CD4-positive, alpha-beta T cell treated with Interleukin-17A for 4 hours (primary cell): ENCODE results near the gene PDGFB.

Source experiments
- DNase-seq: peaks from one replicate; pipeline ENCODE4 v3.0.0-alpha.2; 2020; ENCODE audit warnings: mixed read lengths

Gene PDGFB

GRCh38 chr22:39194098-39194497 is 50.7 kb downstream of the PDGFB start:
- no peak for DNase-seq

DNA sequence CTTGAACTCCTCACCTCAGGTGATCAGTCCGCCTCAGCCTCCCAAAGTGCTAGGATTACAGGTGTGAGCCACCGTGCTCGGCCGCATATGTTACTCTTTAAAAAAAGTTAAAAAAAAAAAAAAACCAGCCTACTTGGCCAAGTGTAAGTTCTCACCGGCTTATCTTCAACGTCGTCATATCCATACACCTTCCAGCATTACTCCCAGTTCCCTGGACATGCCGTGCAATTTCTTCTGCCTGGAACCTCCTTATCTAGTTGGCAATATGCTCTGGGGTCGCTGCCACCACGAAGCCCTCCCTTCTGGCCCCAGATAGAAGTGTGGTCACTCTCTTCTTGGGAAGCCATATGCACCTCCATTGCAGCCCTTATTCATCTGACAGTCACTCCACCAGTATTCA is 56.0 kb downstream of the PDGFB start:
- no peak for DNase-seq

DNA sequence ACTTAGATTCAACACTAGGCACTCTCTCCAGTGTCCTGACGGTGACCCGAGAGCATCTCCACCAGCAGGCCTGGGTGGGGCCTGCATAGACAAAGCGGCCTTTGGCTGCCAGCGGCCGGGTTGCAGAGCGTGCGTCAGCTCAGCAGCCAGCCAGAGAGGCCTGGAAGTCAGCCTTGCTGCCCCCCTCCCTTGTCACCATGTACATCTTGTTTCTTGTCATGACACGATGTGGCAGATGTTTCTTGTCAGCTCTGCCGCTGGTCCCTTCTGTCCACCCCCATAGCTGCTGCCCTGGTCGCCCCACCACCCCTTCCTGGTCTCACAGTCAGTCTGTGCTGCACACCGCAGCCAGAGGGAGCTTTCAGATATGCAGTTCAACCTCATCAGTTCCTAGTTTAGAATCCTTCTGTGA is 59.2 kb downstream of the PDGFB start:
- DNase-seq: no peak

DNA sequence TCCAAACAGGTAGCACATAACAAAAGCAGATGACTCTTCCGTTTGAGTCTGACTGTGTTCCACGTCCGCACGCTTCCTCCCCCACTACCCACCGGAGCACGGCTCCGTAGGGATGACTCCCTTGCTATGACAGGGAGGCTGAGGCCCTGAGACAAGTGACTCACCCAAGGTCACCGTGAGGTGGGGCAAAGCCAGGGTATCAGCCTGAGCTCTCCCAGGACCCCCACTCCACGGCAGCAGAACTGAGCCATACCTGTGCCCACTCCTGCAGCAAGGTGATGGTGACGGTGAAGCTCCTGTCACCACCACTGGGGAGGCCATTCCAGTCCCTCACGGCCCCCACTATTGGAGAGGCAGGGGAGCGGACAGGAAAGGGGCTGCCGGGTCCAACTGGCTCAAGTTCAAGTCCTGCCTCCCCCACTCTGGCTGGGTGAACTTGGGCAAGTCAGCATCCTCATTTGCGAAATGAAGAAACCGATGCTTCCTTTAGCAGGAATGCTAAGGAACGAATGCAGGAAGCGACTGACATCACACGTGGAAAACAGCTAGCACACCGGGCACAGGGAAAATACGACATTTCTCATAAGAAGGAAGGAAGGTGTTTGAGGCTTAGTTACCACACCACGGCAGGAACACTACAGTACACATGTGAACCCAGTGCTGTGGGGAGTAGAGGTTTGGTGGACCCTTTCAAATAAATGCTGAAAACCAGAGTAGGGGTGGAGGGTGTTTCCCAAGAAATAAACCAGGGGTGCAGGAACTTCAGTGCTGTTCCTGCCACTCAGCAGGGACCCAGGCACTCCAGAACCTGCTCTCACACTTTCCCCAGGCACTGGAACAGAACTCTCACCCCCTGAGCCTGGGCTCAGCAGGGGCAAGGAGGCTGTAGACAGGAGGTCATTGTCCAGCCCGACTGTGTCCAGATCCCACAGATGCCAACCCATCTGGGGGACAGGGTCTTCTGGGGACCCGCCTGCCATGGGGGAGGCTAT is 59.9 kb downstream of the PDGFB start:
- no peak for DNase-seq

- DNase-seq: no peak
These were observed 60.7 kb downstream of the PDGFB start for GRCh38 chr22:39183991-39184585.

DNA sequence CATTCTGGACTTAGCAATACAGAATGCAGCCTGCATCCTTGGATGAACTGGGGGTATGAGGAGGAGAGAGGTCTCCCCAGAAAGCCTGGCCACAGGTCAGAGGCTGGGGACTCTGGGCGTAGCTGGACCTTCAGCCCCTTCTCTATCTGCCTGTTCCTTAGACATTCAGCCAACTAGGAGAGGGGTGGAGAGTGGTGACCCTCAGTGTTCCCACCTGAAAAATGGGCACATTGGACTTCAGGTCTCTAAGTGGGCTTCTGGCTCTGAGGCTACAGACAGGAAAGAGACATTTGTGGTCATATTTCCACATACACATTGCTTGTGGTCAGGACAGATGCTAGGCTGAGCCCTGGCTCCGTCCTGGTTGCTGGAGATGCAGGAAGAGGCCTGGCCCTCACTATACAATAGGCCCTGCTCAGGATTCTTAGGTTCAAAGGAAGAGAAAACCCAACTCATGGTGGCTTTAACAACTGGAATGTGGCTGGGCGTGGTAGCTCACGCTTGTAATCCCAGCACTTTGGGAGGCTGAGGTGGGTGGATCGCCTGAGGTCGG is 62.2 kb downstream of the PDGFB start:
- no peak for DNase-seq

- DNase-seq: no peak
These were observed 63.0 kb downstream of the PDGFB start for GRCh38 chr22:39181778-39182177.

DNA sequence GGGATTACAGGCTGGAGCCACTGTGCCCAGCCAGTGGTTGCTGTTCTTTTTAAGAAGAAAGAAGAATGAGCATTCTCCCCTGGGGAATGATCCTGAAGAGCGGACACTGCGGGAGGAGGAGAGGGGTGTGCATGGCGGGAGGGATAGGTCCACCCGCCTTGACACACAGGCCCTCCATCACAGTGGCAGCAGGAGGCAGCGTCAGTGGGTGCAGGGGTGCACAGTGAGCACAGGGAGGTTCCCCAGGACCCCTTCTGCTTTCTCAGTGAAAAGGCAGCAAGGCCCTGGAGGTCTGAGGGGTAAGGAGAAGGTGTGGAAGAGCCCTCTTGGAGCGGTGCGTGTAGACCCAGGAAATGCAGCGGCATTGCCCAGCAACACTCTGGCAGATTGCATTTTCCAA is 63.4 kb downstream of the PDGFB start:
- DNase-seq: no peak

DNA sequence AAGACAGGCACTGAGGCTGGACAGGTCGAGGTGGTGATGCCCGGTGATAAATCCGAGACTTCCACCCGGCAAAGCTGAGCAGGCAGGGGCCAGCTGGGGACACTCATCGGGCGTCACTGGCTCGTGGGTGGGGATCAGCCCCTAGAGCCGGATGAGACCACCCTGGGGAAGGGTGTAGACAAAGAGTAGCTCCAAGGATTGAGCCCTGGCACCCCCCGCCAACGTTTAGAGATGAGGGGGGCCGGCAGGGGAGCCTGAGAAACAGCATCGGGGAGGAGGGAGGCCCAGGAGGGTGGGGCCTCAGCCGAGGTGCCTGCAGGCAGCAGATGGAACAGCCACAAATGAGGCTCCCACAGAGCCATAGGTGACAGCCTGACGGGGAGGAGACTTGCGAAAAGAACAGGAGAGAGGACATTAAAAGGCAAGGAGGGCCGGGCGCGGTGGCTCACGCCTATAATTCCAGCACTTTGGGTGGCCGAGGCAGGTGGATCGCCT is 64.9 kb downstream of the PDGFB start:
- no peak for DNase-seq

DNA sequence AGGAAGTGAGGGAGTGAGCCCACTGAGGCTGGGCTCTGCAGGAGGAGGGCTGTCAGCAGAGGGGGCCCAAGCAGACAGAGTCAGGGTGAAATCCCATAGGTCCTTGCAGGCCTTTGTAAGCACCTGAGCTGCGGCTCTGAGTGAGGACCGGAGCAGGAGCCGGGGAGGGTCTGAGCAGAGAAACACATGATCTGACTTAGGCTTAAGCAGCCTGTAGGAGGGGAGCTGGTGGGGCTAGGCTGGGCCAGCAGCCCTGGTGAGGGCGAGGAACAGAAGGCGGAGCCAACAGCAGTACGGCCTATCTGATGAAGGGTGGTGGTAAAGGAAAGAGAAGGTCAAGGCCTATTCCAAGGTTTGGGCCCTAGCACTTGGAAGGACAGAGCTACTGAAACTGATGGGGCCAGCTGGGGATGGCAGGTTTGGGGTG is 65.4 kb downstream of the PDGFB start:
- no peak for DNase-seq

DNA sequence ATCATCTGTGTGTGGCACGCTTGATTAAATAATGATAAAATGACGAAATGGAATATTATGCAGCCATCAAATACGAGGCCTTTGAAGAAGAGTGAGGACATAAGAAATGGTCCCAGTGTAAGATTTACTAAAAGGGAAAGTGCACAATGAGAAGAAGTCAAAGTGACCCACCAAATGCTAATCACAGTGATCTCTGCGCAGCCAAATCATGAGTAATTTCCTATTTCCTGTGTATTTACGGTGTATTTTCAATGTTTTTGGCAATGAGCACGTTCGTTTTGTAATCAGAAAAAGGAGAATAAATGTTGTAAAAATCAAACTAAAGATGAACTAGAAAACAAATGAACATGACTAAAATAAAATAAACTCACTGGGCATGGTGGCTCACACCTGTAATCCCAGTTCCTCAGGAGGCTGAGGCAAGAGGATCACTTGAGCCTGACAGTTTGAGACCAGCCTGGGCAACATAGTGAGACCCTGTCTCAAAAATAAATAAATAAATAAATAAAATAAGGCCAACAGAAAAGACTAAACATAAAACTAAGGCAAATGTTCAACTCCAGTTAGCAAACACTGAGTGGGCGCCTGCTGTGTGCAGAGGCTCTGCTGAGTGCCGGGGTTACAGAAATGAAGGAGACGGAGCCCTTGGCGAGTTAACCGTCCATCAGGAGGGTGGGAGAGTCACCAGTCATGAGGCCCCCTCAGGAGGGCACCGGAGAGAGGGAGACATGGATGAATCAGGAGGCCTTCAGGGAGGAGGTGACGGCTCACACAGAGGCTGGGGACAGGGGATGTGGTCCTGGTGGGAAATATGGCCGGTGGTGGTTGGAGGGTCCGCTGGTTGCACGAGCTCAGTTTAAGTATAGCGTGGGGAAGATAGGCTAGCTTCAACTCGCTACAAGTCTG is 66.3 kb downstream of the PDGFB start:
- DNase-seq: no peak

DNA sequence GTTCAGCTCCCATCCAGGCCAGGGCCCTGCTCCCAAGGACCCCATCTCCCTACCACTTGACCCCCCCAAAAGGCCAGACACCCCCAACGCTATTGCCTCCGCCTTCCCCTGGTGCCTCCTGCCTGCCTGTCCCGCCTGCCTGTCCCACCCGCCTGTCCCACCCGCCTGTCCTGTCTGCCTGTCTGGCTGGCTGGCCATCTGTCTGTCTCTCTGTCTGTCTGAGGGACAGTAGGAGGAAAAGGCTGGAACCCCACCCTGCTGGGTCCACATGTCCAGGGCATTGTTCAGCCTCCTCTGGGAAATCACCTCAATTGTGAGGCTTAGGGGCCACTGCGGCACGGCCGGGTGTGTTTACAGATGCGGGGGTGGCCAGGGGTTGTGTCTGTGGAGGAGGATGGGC is 67.0 kb downstream of the PDGFB start:
- DNase-seq: no peak

DNA sequence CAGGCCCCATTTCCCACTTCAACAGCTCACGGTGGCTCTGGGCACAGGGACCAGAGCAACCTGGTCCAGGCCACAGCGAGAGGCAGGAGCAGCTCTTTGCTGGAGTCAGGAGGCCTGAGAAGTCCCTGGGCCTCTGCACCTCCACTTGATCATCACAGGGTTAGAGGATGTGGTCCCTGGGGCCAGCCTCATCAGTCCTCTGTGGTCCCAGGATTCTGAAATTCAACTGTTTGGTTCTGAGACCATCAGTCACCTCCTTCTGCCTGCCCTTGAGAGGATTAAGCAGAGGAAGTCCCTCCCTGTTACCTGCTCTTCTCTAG is 67.4 kb downstream of the PDGFB start:
- no peak for DNase-seq

- DNase-seq: no peak
These were observed 67.9 kb downstream of the PDGFB start for GRCh38 chr22:39176714-39177455.

- no peak for DNase-seq
These were observed 68.6 kb downstream of the PDGFB start for GRCh38 chr22:39176143-39176713.

- DNase-seq: peak; percentile 17
These were observed 69.2 kb downstream of the PDGFB start for GRCh38 chr22:39175353-39176142.

DNA sequence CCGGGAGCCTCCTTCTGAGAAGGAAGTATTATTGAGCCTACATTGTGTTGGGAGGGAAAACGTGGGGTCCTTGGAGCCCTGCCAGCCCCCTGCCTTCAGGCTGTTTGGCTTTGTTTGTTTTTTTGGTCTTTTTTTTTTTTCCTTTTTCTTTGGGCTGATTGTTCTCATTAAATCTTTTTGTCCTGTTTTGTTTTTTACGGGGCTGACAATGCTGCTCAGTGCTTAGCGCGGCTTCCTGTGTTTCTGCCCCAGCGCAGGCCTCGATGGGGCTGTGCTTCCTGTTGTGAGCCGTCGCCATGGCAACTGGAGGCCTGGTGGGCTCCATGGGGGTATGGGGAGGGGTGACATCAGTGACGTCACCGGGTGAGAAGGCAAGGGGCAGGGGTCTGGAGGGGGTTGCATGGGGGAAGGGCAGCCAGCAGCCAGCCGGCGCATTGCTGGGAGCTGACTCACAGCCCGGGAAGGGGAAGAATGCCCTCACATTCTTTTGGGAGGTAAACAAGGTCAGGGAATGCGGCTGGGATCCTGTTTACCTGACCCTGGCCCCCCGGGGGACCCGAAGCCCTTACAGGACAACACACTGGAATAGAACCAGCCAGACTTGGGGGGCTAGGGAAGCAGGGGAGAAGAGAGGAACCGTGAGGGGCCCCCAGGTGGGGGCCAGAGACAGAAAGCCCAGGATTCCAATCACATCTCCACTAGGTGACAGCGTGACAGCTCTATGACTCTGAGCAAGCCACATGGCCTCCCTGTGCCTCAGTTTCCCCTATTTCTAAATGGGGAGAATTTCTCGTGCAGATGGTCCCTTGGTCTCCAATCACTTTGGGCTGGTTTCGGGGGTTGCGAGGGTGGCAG is 70.1 kb downstream of the PDGFB start:
- peak; percentile 90 for DNase-seq

DNA sequence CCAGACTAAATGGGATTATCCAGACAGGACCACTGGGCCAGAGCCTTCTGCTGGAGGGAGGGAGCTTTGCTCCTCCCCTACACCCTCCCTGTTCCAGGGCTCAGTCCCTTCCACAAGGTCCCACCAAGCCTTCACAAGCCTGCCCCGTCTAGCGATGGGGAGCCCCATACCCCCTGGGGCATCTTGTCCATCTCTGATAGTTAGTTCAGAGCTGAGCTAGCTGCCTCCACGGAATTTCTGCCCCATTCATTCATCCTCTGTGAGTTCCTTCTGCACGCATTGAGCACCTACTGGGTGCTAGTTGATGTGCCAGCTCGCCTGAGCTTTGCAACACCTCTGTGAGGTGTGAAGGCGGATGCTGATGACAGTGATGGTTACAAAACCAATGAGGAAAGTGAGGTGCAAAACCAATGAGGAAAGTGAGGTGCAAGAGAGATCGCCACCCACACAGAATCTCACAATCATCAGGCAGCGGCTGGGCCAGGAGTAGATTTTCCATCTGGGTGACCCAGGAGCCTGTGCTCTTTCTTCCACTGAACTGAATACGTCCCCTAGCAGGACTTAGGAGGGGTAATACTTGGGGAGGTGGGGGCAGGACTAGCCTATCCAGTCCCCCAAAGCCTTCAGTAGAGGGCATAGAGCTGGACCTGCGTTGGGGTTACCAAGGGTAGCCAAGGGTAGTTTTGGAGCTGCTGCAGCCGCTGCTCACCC is 70.8 kb downstream of the PDGFB start:
- DNase-seq: peak; percentile 52
